ENCODE measurements around the gene DUS3L.

Gene DUS3L

DNA sequence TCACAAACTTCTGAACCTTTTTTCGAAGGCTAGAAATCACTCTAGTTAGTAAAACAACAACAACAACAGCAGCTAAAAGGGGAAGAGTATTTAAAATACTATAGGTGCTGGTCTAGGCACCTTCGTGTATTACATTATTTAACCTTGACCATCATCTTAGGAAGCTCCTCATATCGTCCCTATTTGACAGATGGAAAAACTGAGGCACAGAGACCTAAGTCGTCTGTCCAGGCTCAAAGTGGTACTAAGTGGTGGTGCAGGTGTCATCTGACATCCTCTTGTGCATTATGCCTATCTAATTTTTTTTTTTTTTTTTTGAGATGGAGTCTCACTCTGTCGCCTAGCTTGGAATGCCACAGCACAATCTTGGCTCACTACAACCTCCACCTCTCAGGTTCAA is 41.5 kb downstream of the DUS3L start:
- TF ChIP-seq SIN3A (IDR thresholded peaks at IDR 0.05; ENCODE audit: borderline replicate concordance, insufficient read depth, low read length) (no peak), POLR2AphosphoS5 (IDR thresholded peaks at IDR 0.05; ENCODE audit: low read depth, low read length) (no peak), TAF1 (IDR thresholded peaks at IDR 0.05; ENCODE audit: borderline replicate concordance, insufficient read depth, low read length) (no peak), REST (IDR thresholded peaks at IDR 0.05; ENCODE audit: insufficient read depth in 1 of 2, low read depth in 2 of 2, low read length in 2 of 2) (no peak), FOXP2 (optimal IDR thresholded peaks at IDR 0.05; ENCODE audit: borderline replicate concordance, extremely low read depth, extremely low read length, insufficient read depth) (no peak)

GRCh38 chr19:5743630-5744029 is 47.3 kb downstream of the DUS3L start:
- TF ChIP-seq FOXP2 (optimal IDR thresholded peaks at IDR 0.05; ENCODE audit: borderline replicate concordance, extremely low read depth, extremely low read length, insufficient read depth) (no peak), REST (IDR thresholded peaks at IDR 0.05; ENCODE audit: insufficient read depth in 1 of 2, low read depth in 2 of 2, low read length in 2 of 2) (no peak; a peak in 1 of 4 replicates), TAF1 (IDR thresholded peaks at IDR 0.05; ENCODE audit: borderline replicate concordance, insufficient read depth, low read length) (no peak), SIN3A (IDR thresholded peaks at IDR 0.05; ENCODE audit: borderline replicate concordance, insufficient read depth, low read length) (no peak)

DNA sequence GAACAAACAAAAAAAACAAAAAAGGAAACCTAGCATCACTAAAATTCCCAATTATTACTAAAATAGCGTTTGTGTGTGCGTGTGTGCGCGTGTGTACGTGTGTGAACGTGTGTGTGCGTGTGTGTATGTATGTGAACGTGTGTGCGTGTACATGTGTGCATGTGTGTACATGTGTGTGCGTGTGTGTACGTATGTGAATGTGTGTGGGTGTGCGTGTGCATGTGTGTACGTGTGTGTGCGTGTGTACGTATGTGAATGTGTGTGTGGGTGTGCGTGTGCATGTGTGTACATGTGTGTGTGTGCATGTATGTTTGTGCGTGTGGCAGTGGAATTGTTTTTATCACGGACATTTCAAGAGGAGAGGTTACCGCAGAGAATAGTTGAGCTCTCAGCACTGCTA is 48.9 kb downstream of the DUS3L start:
- no peak for TF ChIP-seq SIN3A (IDR thresholded peaks at IDR 0.05; ENCODE audit: borderline replicate concordance, insufficient read depth, low read length)
- no peak for TF ChIP-seq REST (IDR thresholded peaks at IDR 0.05; ENCODE audit: insufficient read depth in 1 of 2, low read depth in 2 of 2, low read length in 2 of 2)
- TF ChIP-seq TAF1 (IDR thresholded peaks at IDR 0.05; ENCODE audit: borderline replicate concordance, insufficient read depth, low read length) = no peak
- TF ChIP-seq POLR2AphosphoS5 (IDR thresholded peaks at IDR 0.05; ENCODE audit: low read depth, low read length) = no peak
- no peak for TF ChIP-seq FOXP2 (optimal IDR thresholded peaks at IDR 0.05; ENCODE audit: borderline replicate concordance, extremely low read depth, extremely low read length, insufficient read depth)

- TF ChIP-seq SIN3A (IDR thresholded peaks at IDR 0.05; ENCODE audit: borderline replicate concordance, insufficient read depth, low read length) (no peak), FOXP2 (optimal IDR thresholded peaks at IDR 0.05; ENCODE audit: borderline replicate concordance, extremely low read depth, extremely low read length, insufficient read depth) (no peak), REST (IDR thresholded peaks at IDR 0.05; ENCODE audit: insufficient read depth in 1 of 2, low read depth in 2 of 2, low read length in 2 of 2) (no peak), POLR2AphosphoS5 (IDR thresholded peaks at IDR 0.05; ENCODE audit: low read depth, low read length) (no peak), TAF1 (IDR thresholded peaks at IDR 0.05; ENCODE audit: borderline replicate concordance, insufficient read depth, low read length) (no peak)
Measured at GRCh38 chr19:5738423-5738822, 52.5 kb downstream of the DUS3L start.
